Natural killer cell (primary cell): ENCODE data around the gene AKAP13. TPM values are rescaled to one million over a fixed set of nuclear protein-coding genes. Genes with fewer than 3 reads are reported as not detected.

ENCODE experiments used
- ATAC-seq, 3 donors: fragments of 150-1000 bp in 2 of 3; fragments of 200-7000 bp in 1 of 3; cut with Tn5 transposase; 1 replicate in 1 of 3; 2 replicates in 2 of 3; pipeline ENCODE4 v1.10.0; 2021; ENCODE audit warnings: mild to moderate bottlenecking in 2 of 3, moderate library complexity in 2 of 3
- DNase-seq, 2 donors: peaks; one replicate each; pipeline versions ENCODE4 v3.0.0 to v3.0.0-alpha.2; 2013 to 2021; ENCODE audit warnings: mixed read lengths in 1 of 2
- H3K27ac ChIP-seq: one replicate; pipeline ENCODE4 v1.5.1; 2013; ENCODE audit warnings: mild to moderate bottlenecking, low read length
- H3K27me3 ChIP-seq: one replicate; pipeline ENCODE4 v1.6.1; 2013; ENCODE audit warnings: low read length; ENCODE audit not compliant: control insufficient read depth, insufficient read depth
- H3K36me3 ChIP-seq: one replicate; pipeline ENCODE4 v1.6.1; 2013; ENCODE audit warnings: low read length; ENCODE audit not compliant: control insufficient read depth, insufficient read depth
- H3K4me1 ChIP-seq: one replicate; pipeline ENCODE4 v1.6.1; 2013; ENCODE audit warnings: low read length; ENCODE audit not compliant: control insufficient read depth, insufficient read depth
- H3K4me3 ChIP-seq: one replicate; pipeline ENCODE4 v1.5.1; 2013; ENCODE audit warnings: low read length
- H3K9me3 ChIP-seq: one replicate; pipeline ENCODE4 v1.6.1; 2013; ENCODE audit warnings: low read length; ENCODE audit not compliant: control insufficient read depth, insufficient read depth
- H3K27ac Mint-ChIP-seq, 2 donors: one replicate each; pipeline ENCODE4 v1.8.0; 2022; ENCODE audit warnings: mild to moderate bottlenecking in 2 of 2, mixed read lengths in 2 of 2, moderate library complexity in 1 of 2
- H3K27me3 Mint-ChIP-seq, 2 donors: one replicate each; pipeline ENCODE4 v1.8.0; 2022; ENCODE audit warnings: low read depth in 2 of 2, mixed read lengths in 2 of 2
- H3K36me3 Mint-ChIP-seq: one replicate; pipeline ENCODE4 v1.8.0; 2022; ENCODE audit warnings: mixed read lengths
- H3K4me1 Mint-ChIP-seq, 2 donors: one replicate each; pipeline ENCODE4 v1.8.0; 2022; ENCODE audit warnings: mixed read lengths in 2 of 2
- H3K4me3 Mint-ChIP-seq: one replicate; pipeline ENCODE4 v1.8.0; 2022; ENCODE audit warnings: mild to moderate bottlenecking, moderate library complexity, mixed read lengths
- H3K9me3 Mint-ChIP-seq, 2 donors: one replicate each; pipeline ENCODE4 v1.8.0; 2022; ENCODE audit warnings: mixed read lengths in 2 of 2
- CTCF ChIP-seq: fragments of 200-600 bp; IDR thresholded peaks from one replicate; pipeline ENCODE4 v1.8.0; 2022; ENCODE audit warnings: antibody characterized with exemption
- WGBS: methylation state at CpG from one replicate; pipeline ENCODE4 v1.1.7; 2013; ENCODE audit warnings: missing lambda C conversion rate; ENCODE audit not compliant: insufficient coverage; 5-methylcytosine and 5-hydroxymethylcytosine counted together
- intact Hi-C: fragments of 100-400 bp; cut with micrococcal nuclease; formaldehyde crosslinking; loops from one replicate; pipeline ENCODE4 v1.14.2; 2022
- total RNA-seq, 4 donors: library from RNA; stranded (reverse); fragments of 120-200 nt in 1 of 4; gene quantifications; one replicate each; pipeline versions ENCODE4 v1.2.3 to v1.2.4, GENCODE V29; 2013 to 2022

AKAP13 gene
- total RNA-seq, 3 donors from 2014 or later (not counting 1 experiment from before 2014, with no cell fraction given): 573 to 661 (median 647) TPM

GRCh38 chr15:85598718-85599398 lies 218.5 kb downstream of the AKAP13 start:
- ATAC-seq: no peak

GRCh38 chr15:85600001-85600400 lies 219.6 kb downstream of the AKAP13 start:
- intact Hi-C loops: no loop called here
- Histone ChIP-seq H3K27me3 (no peaks in the 10 kb centered on the region), H3K4me3 (no peak overlapping the region), H3K36me3 (peaks cover 10% of the 10 kb centered on the region), H3K4me1 (peaks cover 7% of the 10 kb centered on the region), H3K9me3 (no peaks in the 10 kb centered on the region), H3K27ac (no peak overlapping the region)
- WGBS: 88% methylated on average over 1 of the region's 2 CpGs
- Mint-ChIP-seq H3K9me3 (no peaks in the 10 kb centered on the region), H3K36me3 (peaks cover 7% of the 10 kb centered on the region), H3K27ac (peak overlapping the region in 1 of 2 donors; percentile 38), H3K4me3 (no peak overlapping the region), H3K27me3 (no peaks in the 10 kb centered on the region), H3K4me1 (peaks cover 51 to 59% of the 10 kb centered on the region in 2 donors)
- DNase-seq: no peak
- no peak for TF ChIP-seq CTCF
- no peak for ATAC-seq

More at GRCh38 chr15:85598718-85599398, 218.5 kb downstream of the AKAP13 start:
- Histone ChIP-seq H3K4me1 (peaks cover 7% of the 10 kb centered on the region), H3K27me3 (no peaks in the 10 kb centered on the region), H3K9me3 (no peaks in the 10 kb centered on the region), H3K36me3 (peaks cover 7% of the 10 kb centered on the region), H3K4me3 (no peak overlapping the region), H3K27ac (no peak overlapping the region)
- Mint-ChIP-seq H3K27me3 (no peaks in the 10 kb centered on the region), H3K27ac (peak overlapping the region; percentile 14 to 38), H3K4me1 (peaks cover 60 to 67% of the 10 kb centered on the region in 2 donors), H3K4me3 (no peak overlapping the region), H3K9me3 (no peaks in the 10 kb centered on the region), H3K36me3 (peaks cover 6% of the 10 kb centered on the region)
- WGBS: 86% methylated on average over 4 of the region's 5 CpGs
- no peak for DNase-seq
- intact Hi-C loops: no loop called here
- no peak for TF ChIP-seq CTCF

- ATAC-seq (no peak), DNase-seq (no peak)
- Histone ChIP-seq H3K4me3 (no peak overlapping the region), H3K27ac (no peak overlapping the region), H3K4me1 (no peaks in the 10 kb centered on the region), H3K36me3 (peaks cover 11% of the 10 kb centered on the region), H3K9me3 (no peaks in the 10 kb centered on the region), H3K27me3 (no peaks in the 10 kb centered on the region)
- H3K4me3 Mint-ChIP-seq: no peak overlapping the region
- intact Hi-C loops: no loop called here
- H3K27ac Mint-ChIP-seq: peak overlapping the region; percentile 12 to 49
- no peaks in the 10 kb centered on the region for H3K27me3 Mint-ChIP-seq
- no peak for TF ChIP-seq CTCF
- H3K4me1 Mint-ChIP-seq: peaks cover 24 to 31% of the 10 kb centered on the region in 2 donors
- peaks cover 7% of the 10 kb centered on the region for H3K36me3 Mint-ChIP-seq
- 100% methylated on average over 1 of the region's 1 CpG for WGBS
- no peaks in the 10 kb centered on the region for H3K9me3 Mint-ChIP-seq
Observed at GRCh38 chr15:85603160-85603559, 222.8 kb downstream of the AKAP13 start.

- DNase-seq (no peak), ATAC-seq (no peak)
- Histone ChIP-seq H3K4me1 (no peaks in the 10 kb centered on the region), H3K9me3 (no peaks in the 10 kb centered on the region), H3K27ac (no peak overlapping the region), H3K27me3 (no peaks in the 10 kb centered on the region), H3K4me3 (no peak overlapping the region), H3K36me3 (peaks cover 11% of the 10 kb centered on the region)
- TF ChIP-seq CTCF: no peak
- Mint-ChIP-seq H3K27me3 (no peaks in the 10 kb centered on the region), H3K4me1 (peaks cover 23 to 29% of the 10 kb centered on the region in 2 donors), H3K9me3 (no peaks in the 10 kb centered on the region), H3K4me3 (no peak overlapping the region), H3K36me3 (peaks cover 7% of the 10 kb centered on the region), H3K27ac (peak overlapping the region; percentile 12 to 49)
- WGBS: 98% methylated on average over 2 of the region's 2 CpGs
- intact Hi-C loops: no loop called here
Observed at GRCh38 chr15:85603703-85604102, 223.3 kb downstream of the AKAP13 start.
